ENCODE data around the gene SHISA9. TPM values are rescaled to one million over a fixed set of nuclear protein-coding genes. Genes with fewer than 3 reads are reported as not detected.

Gene SHISA9
- total RNA-seq, 1 experiment from 2014 or later, result 0.34 TPM

GRCh38 chr16:13120091-13120490 lies 218.7 kb downstream of the SHISA9 start:
- no peak for DNase-seq (ENCODE audit: low read depth)

DNA sequence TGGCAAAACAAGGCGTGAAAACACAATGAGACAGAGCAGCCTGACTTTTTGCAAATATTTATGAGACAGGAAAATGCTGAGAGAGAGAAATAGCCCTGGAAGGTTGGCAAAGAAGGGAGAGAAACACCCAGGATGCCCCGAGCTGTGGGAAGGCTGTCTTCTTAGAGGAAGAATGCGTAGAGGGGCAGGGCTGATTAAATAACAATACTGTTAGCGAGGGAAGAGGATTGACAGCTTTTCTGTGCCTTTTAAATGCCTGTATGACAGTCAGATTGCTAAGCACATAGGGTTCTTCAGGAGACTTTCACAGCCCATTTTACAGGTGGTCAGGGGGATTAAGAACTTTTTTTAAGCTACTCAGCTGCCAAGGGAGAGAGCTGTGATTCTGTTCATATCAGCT lies 219.2 kb downstream of the SHISA9 start:
- DNase-seq (ENCODE audit: low read depth), result no peak

DNA sequence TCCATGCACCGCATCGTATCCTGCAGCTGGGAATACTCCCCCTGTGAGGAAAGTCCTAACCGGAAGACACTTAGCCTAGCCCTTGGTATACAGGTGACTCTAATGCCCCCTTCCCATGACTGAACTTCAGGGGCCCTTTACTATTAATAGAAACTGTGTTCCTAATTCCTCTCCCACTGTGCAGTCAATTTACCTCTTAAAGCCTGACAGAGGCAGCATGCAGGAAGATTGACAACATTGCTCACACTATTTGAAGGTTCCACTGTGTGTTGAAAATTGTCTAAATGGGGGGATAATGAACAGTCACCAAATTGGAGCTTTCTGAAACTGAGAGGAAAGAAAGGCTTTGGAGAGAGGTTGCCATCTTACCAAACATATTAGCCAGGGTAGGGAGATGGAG lies 222.6 kb downstream of the SHISA9 start:
- no peak for DNase-seq (ENCODE audit: low read depth)

DNA sequence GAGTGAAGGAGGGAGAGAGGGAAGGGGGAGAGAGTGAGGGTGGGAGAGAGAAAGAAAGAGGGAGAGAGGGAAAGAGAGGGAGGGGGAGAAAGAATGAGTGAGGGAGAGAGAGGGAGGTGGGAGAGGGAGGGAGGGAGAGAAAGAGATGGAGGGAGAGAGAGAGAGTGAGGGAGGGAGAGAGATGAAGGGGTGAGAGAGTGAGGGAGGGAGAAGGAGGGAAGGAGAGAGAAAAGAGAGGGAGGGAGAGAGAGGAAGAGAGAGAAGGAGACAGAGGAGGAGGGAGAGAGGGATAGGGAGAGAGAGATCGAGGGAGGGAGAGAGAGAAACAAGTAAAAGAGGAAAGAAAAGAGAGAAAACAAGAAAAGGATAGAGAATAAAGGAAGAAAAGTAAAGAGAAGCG lies 225.7 kb downstream of the SHISA9 start:
- DNase-seq (ENCODE audit: low read depth), result no peak

DNA sequence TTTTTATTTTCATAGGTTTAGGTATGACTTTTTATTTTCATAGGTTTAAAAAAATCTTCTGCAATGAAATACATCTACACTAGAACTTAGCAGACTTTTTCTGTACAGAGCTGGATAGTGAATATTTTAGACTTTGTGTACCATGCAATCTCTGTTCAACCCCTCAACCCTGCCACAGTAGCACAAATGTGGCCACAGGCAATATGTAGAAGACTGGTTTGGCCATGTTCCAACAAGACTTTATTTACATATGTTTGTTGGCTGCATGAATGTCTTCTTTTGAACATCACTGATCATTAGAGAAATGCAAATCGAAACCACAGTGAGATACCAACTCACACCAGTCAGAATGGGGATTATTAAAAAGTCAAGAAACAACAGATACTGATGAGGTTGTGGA lies 229.2 kb downstream of the SHISA9 start:
- DNase-seq (ENCODE audit: low read depth), result no peak

GRCh38 chr16:13134836-13135235 lies 233.4 kb downstream of the SHISA9 start:
- no peak for DNase-seq (ENCODE audit: low read depth)

DNA sequence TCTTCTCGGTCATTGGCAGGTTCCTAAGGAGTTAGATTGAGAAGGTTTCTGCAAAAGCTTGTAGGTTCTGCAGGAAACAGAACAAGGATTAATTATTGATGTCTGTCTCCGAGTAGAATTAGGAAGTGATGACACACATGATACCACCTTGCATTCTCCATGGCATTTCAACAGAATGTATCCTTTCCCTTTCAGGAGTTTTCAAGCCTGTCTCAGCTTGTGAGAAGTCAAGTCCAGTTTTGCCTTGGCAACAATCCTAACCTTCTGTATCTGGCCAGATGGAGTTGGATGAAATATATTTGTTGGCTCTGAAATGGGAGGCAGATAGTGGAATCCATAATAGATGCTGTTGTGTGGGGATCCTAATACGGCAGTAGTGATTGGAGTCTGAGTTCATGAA lies 235.5 kb downstream of the SHISA9 start:
- DNase-seq (ENCODE audit: low read depth), result no peak

DNA sequence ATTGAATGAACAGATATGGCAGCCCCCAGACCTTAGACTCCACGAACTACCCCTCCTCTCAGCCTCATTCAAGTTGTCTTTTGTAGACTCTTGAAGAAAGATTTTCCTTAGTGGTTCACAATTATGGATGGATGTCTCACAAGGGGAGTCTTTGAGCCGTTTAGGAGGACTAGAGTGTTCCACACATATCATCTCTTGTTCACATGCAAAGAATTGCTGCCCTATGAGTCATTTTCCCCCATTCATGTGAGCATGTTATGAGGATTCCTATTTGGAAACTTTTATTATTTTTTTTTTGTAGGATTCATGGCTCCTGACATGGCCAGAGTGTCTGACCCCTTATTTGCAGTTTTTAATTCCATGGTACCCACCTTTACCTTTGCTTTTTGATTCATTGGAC lies 237.1 kb downstream of the SHISA9 start:
- DNase-seq (ENCODE audit: low read depth), result peak; percentile 26

DNA sequence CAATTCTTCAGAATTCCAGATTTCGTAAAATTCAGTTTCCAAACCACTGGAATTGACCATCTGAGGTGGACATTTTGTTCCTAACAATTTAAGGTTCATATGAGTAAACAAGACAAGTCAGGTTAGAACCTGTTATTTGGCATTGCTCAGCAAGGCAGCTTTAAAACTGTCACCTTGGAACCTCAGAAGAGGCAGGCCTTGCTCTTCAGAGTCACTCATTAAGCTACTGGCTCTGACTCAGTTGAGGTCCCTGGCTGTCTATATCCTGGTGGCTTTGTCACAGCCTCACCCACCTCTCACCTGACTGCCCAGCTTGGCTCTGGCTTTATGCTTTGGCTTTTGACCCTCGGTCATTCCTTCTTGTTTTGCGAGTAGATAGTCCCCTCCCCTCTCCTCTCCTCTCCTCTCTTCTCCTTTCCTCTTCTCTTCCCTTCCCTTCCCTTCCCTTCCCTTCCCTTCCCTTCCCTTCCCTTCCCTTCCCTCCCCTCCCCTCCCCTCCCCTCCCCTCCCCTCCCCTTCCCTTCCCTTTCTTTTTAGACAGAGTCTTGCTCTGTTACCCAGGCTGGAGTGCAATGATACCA lies 238.4 kb downstream of the SHISA9 start:
- DNase-seq (ENCODE audit: low read depth), result no peak

- DNase-seq (ENCODE audit: low read depth), result peak; percentile 44
Observed at GRCh38 chr16:13143551-13143950, 242.2 kb downstream of the SHISA9 start.

GRCh38 chr16:13146829-13147228 lies 245.4 kb downstream of the SHISA9 start:
- DNase-seq (ENCODE audit: low read depth), result no peak

GRCh38 chr16:13148294-13148693 lies 246.9 kb downstream of the SHISA9 start:
- DNase-seq (ENCODE audit: low read depth), result no peak

DNA sequence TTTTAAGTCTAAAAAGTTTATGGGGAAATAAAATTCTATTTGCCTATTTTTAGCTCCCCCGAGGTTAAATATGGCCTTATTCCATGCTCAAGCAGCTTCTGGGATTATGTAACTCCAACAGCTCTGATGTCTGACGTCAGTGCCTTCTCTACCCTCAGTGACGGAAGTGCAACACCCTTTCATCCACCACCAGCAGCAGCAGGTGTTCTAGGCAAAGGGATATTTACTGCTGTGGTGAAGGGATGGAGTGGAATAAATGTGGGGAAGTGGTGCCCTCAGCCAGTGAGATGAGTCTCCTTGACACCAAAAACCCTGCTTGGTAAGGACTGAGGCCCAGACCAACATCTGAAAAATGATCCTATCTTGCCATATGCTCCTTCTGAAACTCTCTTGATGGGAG lies 247.4 kb downstream of the SHISA9 start:
- DNase-seq (ENCODE audit: low read depth), result no peak

GRCh38 chr16:13150181-13150885 lies 248.9 kb downstream of the SHISA9 start:
- DNase-seq (ENCODE audit: low read depth), result no peak

DNA sequence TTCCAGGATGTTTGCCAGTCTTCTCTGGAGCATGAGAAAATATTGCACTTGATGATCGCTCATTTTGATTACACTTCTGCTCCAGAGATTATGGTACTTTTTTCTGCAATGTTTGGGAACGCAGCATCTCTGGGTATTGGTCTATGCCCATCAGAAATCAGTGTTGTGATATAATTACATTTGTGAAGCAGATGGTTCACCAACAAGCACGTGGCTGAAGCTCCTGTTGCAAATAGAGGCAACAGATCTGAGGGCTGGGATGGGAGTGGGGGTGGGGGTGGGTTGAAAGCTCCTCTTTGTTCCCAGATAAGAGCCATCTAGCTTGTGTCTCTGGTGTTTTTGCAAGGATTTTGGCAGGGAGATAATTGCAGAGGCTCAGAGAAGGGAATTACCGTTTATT lies 252.3 kb downstream of the SHISA9 start:
- DNase-seq (ENCODE audit: low read depth), result no peak

DNA sequence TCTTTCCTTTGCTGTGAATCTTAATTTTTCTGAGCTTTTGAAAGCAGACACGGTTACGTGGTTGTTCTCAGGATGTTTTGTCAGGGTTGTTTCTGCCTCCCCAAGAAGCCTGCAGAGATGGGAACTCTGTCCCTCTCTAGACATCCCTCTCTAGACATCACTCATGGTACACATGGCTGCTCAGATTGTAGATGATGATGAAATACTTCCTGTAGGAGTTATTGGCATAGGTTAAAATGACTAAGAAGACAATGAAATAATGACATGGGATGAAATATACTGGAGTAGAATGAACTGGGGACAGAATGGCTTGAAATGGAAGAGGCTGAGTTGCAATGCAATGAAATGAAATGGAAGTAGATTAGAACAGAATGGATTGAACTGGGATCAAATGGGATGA lies 253.4 kb downstream of the SHISA9 start:
- DNase-seq (ENCODE audit: low read depth), result no peak

GRCh38 chr16:13155377-13155776 lies 254.0 kb downstream of the SHISA9 start:
- no peak for DNase-seq (ENCODE audit: low read depth)

GRCh38 chr16:13155780-13156179 lies 254.4 kb downstream of the SHISA9 start:
- no peak for DNase-seq (ENCODE audit: low read depth)

- DNase-seq (ENCODE audit: low read depth), result no peak
Observed at GRCh38 chr16:13157082-13157481, 255.7 kb downstream of the SHISA9 start.

DNA sequence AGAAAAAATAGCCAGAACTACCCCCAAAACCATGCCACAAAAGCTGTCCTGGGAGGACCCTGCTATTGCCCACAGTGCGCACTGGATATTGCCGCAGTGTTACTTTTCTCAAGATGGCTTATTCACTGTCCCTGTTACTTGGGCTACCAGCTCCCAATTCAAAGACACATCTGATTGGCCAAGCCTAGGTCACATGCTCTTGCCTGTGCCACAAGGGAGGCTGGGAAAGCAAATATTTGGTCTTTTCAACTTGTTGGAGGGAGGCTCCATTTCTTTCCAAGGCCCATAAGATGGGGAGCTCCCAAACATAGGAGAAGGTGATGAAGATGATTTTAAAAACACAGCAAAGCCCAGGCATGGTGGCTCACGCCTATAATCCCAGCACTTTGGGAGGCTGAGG lies 257.0 kb downstream of the SHISA9 start:
- no peak for DNase-seq (ENCODE audit: low read depth)

- DNase-seq (ENCODE audit: low read depth), result no peak
Observed at GRCh38 chr16:13165024-13165423, 263.6 kb downstream of the SHISA9 start.

DNA sequence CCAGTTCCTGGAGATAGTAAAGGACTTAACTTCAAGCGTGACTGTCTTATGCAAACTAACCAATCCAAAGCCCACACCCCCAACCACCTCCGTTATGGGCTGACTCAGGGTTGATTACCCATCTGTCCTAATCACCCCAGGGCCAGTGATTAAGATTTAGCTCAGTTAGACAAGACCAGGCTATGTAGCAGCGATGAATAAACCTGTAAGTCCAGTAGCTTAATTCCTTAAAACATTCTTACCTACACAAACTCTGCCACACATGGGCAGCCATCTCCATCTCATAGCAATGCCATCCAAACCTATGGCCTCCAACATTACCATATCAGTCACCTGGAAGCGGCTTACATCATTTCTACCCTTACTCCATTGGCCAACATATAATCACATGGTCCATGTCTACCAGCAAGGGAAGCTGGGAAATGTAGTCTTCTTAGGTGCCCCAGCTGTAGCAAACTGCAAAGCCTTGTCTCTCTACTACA lies 266.7 kb downstream of the SHISA9 start:
- DNase-seq (ENCODE audit: low read depth), result peak; percentile 26

DNA sequence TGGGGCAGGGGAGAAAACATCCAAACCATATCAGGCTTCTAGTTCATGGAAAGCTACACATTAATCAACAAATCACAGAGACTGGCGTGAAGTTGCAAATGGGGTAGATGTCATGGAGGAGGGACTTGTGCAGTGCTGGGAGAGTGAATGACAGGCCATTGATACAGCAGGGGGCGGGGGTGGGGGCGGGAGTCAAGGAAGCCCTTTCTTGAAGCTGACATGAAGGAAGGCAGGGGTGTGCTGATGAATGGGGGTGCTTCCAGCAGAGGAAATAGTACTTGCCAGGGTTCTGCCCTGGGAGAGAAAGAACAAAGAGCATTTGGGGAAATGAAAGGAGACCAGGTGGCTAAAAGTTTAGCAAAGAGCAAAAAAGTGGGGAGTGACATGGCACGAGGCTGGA lies 269.9 kb downstream of the SHISA9 start:
- no peak for DNase-seq (ENCODE audit: low read depth)

DNA sequence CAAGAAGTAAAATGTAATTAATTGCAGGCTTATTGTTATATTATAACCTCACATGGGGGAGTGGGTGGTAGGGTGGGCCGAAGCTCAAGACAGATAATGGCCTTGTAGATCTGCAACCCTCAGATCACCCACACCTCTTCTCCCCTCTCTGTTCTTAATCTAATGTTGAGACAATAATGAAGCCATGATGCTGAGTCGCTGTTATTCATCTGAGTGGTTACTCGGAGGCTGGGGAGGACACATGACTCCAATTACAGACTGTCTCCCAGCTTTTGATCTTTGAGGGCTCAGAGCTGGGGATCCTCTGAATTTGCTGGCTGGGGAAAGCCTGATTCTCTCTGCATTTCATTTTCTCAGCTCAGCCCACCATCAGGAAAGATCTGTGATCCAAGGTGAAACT lies 275.3 kb downstream of the SHISA9 start:
- no peak for DNase-seq (ENCODE audit: low read depth)
